KG1 (cell line): ENCODE data around the gene CUL2.
"Not testable (repeated sequence)": the region's sequence is repeated elsewhere in the genome, so short reads cannot be mapped to it uniquely, and the experiment has no call there.

Experiments used
- DNase-seq: peaks from one replicate; lab custom pipeline; 2025; lab: John Stamatoyannopoulos, UW

CUL2 gene

GRCh38 chr10:35090162-35090954, at the start of gene CUL2:
Gene CUL2, minus strand, starts transcription at chr10:35090341. Its CDS starts 19,024 bp downstream, at chr10:35071317.
- DNase-seq = peak; percentile 83

- no peak for DNase-seq
Measured at GRCh38 chr10:35136263-35136815, 46.2 kb upstream of the CUL2 start.

DNA sequence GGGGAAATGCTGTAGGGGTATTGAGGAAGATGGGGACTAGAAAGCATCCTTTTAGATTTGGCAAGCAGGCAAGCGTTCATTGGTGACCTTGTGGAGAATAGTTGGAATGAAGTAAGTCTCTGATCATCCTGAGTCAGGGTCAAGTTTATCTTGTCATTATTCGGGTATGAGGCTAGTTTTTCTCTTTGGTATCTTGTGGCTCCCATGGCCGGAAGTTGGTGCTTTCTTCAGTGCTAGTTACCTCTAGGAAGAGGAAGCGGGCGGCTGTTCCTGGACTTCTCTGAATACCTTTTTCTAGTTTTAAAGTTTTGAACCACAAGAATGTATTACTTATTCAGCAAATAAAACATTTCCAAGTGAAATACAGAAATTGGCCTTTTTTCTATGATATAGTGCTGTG, 45.7 kb upstream of the CUL2 start:
- no peak for DNase-seq

DNA sequence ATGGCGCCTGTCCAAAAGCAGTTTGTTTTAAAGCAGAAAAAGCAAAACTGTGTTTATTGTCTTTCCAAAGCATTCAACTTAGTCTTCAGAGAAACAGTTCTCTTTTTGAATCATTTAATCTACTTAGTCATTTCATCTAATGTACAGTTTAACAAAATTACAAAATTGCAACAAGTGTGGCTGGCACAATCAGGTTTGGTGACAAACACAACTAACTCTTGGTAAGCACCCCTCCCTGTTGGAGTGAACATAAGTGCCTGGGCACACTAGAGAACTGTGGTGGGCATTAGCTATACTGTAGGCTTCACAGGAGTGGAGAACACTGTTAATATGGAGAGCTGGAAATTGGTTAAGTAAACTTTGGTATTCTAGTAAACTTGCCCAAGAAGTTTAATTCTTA, 43.4 kb upstream of the CUL2 start:
- DNase-seq = no peak

DNA sequence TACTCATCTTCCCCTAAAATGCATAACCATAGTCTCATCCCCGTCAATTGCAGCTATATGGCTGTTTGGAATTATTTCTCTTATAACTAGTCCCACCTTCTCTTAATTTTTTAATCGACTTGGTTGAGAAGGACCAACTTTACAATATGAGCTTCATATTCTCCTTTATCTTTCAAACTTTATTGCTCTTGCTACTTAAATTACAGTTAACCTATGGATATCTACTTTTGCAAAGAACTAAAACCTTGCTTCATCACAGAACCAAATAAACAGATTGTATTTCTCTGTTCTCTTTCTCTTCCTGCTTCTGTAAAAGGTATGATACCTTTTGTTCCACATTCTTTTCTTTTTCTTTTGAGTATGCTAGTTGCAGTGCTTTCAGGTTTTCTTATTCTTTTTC, 42.6 kb upstream of the CUL2 start:
- DNase-seq = no peak

DNA sequence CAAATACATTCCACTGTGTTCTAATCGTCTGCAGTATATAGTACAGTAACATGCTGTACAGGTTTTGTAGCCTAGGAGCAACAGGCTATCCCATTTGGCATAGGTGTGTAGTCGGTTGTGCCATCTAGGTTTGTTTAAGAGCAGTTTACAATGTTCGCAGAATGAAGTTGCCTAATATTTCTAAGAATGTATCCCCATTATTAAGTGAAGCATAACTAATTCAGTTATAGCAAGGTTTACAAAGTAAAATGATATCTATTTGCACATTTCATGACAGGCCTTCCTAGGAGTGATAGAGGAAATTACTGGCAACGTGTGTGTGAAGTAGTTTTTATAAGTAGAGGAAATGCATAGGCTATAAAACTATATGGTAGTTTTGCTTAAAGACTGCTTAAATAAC, 40.5 kb upstream of the CUL2 start:
- DNase-seq = no peak

DNA sequence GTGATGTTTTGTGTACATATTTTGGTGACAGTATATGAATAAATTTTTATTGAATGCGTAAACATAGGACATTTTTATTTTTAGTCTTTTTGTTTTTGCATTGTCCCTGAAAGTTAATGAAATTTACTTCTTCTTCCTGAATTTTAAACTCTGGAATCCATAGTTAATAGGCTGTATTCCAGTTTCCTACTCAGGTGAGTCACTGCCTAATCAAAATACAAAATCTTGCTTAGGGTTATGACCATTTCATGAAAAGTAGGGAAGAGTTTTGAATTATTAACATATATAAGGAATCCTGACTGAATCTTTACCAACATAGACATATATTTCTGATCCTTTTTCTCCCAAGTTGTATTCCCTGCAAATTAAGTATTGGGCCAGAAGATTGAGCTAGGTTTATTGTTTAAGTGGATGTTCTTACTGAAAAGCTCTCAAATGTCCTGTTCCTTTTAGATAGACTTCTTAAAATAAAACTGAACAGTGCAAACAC, 39.1 kb upstream of the CUL2 start:
- DNase-seq = no peak

DNA sequence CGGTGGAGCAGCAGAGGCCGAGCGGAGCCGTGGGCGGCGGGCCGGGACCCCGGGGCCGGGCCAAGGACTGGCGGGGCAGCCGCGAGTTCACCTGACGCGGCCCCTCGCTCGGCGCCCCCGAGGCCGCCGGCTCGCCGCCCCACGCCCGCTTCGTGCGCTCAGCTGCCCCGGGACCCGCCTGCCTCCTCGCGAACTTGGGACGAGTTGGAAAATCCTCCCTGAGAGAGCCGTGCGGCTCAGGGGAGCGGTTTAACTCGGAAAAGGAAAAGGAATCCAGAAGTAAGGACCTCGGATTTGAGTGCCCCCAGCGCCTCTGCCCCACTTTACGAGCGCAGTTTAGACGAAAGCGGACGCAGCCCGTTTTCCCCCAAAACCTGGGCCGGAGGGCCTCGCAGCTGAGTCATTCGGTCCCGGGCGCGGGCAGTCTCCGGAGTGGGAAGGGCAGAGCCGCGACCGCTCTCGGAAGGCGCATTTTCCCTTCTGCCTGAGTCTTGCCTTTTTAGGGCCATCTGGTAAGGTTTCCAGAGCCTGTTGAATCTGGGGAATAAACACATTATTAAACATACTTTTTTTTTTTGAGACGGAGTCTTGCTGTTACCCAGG, 37.2 kb upstream of the CUL2 start:
- DNase-seq = no peak

DNA sequence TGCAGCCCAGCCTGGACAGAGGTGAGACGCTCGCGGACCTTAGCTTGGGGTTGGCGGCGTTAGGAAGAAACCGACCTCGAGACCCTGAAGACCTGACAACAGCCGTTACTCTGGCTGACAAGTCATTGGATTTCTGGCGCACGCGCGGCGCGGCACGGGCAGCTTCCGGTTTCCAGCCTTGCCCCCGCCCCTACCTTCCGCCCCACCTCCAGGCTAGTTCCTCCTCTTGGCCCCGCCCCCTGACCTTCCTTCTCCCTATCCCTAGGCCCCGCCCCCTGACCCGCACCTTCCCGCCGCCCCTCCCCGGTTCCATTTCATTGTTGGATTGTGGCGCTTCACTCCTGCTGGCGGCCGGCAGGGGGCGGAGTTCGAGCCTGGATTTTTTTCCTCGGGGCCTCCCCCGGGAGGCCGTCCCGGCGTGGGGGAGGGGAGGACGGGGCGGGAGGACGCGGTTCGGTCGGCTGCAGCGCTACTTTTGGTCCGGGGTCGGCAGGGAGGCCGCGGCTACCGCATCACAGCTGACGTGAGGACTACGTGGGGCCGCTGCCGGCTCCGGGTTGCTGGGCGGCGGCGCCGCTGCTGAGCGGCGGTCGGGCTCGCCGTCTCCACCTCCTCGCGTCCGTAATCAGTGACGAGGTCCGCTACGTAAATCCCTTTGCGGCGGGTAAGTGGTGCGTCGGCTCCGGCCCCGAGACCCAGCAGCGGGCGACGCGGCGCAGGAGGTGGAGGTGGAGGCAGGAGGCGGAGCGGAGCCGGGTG, 36.6 kb upstream of the CUL2 start, which contains the start of gene CREM:
Gene CREM, plus strand, starts transcription at position 317 of the 759 bp plus-strand sequence. CDS start 10,990 bp downstream, outside the sequence.
- peak; percentile 94 for DNase-seq

DNA sequence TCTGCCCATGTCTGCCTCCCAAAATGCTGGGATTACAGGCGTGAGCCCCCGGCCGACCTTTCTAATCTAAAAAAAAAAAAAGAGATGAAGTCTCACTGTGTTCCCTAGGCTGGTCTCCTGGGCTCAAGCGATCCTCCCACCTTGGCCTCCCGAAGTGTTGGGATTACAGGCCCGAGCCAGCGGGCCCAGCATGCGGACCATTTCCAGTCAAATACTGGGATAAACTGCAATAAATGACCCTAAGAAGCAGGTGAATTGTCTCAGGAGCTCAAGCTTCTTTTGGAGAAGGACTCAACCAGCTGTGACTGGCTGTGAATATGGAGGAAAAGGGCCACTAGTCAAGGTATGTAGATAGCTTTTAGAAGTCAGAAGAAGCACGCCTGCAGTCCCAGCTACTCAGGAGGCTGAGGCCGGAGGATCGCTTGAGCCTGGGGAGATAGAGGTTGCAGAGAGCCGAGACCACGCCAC, 36.0 kb upstream of the CUL2 start:
- no peak for DNase-seq

DNA sequence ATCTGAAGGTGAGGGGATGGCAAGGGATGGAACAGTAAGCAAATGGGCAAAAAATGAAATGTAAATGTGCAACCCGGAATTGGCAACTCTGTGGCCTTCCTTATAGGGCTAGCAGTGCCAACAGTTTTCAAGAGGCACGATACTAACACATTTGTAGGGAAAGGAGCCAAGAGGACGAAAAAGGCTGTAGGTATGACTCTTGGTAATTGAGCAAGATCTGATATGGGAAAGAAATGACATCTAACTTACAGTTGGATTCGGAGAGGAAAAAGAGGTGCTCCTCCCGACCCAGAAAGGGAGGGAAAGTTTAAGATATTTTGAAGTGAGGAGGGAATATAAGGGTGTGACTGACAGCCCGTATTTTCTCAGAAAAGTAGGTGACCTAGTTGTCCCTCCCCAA, 34.4 kb upstream of the CUL2 start:
- no peak for DNase-seq

DNA sequence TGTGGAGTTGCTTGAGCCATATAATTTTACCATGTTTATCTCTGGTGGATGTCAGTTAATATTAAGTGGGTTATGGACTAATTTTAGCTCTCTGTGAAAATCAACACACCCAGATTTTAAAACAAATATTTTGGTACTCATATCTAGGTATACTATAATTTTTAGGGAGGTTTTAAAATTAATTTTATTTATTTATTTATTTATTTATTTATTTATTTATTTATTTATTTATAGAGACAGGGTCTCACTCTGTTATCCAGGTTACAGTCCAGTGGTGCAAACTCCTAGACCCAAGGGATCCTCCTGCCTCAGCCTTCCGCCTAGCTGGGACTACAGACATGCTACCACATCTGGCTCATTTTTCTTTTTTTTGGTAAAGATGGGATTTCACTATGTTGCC, 29.2 kb upstream of the CUL2 start:
- DNase-seq = no peak

- DNase-seq = no peak
Measured at GRCh38 chr10:35112571-35112970, 22.4 kb upstream of the CUL2 start.

DNA sequence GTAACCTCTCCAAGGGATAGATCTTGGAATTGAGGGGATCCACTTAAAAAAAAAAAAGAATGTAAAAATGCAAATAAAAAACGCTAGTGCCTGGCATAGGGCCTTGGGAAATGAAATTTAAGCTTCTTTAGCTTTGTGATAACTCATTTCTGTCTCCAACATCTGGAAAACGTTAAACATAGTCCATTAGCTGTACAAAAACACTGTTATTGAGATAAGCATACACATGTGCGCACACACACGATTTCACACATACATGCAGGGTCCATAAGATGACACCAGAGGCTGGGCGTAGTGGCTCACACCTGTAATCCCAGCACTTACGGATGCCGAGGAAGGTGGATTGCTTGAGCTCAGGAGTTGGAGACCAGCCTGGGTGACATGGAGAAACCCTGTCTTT, 13.7 kb upstream of the CUL2 start:
- no peak for DNase-seq

DNA sequence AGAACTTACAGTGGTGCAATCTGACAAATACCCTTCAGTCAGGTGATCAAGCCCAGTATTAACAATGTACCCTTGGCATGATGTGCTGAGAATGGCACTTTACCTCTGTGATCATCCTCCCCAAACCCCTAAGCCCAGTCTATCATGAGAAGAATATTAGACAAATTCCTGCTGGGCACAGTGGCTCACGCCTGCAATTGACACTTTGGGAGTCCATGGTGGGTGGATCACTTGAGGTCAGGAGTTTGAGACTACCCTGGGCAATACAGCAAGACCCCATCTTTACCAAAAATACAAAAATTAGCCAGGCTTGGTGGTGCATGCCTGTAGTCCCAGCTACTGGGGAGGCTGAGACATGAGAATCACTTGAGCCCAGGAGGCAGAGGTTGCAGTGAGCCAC, 7.4 kb upstream of the CUL2 start:
- DNase-seq = no peak

DNA sequence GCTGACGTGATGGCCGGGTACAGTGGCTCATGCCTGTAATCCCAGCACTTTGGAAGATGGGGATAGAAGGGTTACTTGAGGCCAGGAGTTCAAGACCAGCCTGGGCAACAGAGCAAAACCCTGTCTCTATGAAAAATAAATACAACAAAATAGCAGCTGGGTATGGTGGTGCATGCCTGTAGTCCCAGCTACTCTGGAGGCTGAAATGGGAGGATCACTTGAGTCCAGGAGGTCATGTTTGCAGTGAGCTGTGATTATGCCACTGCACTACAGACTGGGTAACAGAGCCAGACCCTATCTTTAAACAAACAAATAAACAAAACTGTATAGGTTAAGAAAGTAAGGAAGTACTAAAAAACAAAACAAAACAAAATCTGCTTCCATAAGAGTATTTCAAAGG, 6.2 kb upstream of the CUL2 start:
- no peak for DNase-seq

- DNase-seq = no peak
Measured at GRCh38 chr10:35092851-35093250, 2.7 kb upstream of the CUL2 start.

DNA sequence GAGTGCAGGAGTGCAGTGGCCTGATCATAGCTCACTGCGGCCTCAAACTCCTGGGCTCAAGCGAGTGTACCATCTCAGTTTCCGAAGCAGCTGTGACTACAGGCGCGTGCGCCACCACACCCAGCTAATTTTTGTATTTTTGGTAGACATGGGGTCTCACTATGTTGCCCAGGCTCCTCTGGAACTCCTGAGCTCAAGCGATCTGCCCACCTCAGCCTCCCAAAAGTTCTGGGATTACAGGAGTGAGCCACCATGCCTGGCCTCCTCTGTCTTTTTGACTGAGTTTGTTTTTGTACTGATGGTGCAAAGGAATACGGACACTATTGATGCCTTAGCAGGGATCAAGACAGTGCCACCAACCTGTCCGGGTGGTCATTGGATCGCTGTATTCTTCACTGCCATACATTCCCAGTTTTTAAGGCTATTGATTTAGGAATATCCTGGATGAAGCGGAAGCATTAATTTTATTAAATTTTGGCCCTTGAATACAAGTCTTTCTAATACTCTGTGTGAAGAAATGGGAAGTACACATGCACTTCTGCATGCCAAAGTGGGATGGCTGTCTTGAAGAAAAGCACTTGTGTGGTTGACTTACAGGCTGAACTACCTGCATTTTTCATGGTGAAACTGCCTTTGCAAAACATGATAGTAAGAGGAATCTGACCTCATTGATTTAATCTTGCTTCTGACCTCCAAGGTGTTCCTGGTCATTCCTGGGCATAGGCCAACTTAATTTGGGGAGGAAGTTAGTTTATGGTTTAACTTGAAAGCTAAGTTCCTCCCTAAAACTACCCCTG, 2.1 kb upstream of the CUL2 start:
- no peak for DNase-seq

DNA sequence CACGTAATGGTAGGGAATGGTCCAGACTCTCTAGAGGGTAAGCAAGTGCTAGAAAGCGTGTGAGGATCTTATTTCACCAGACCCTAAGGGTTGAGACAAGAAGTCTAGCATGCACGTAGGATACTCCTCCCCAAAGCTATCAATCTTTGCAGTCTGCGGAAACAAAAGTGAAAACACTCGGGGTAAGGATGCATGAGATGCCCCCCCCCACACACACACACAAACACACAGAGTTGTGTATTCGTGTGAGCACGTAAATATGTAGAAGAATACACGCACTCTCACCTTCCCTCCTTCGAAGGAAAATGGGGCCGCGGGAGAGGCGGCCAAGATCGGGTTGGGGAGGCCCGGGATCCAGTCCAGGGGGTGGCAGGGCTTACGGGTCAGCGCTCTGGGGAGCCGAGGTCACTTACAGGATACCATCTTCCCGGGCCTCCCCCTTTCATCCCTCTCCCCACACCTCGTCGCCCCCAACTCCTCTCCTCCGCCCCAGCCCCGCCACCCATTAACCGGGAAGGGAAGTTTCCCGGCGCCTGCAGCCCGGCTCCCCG, 455 bp downstream of the CUL2 start:
- peak; percentile 28 for DNase-seq

GRCh38 chr10:35083242-35083641, 6.9 kb downstream of the CUL2 start:
- DNase-seq = no peak

GRCh38 chr10:35080261-35080660, 9.9 kb downstream of the CUL2 start:
- not testable (repeated sequence) for DNase-seq
